GM12878 (cell line): ENCODE measurements around the gene RPS6KC1. TPM values are rescaled to one million over a fixed set of nuclear protein-coding genes. Genes with fewer than 3 reads are reported as not detected.

Experiments
- ATAC-seq: fragments of 200-7000 bp; cut with Tn5 transposase; 3 replicates; pipeline ENCODE4 v1.9.1; 2020; ENCODE audit warnings: mild to moderate bottlenecking, moderate library complexity
- BruUV-seq: library from RNA; stranded (reverse); fragments of 400-500 nt; replicated peaks from 2 replicates; lab custom pipeline; 2021; lab: Mats Ljungman, UMichigan
- CTCF ChIA-PET: fragments of 300-600 bp; sonication (Branson Sonifier 250); formaldehyde crosslinking; extraction: SDS; loops from one replicate; lab custom pipeline; 2021; ENCODE audit warnings: inconsistent platforms; lab: Yijun Ruan, JAX
- POLR2A ChIA-PET: fragments of 350-600 bp; formaldehyde crosslinking; extraction: SDS; loops from one replicate; lab custom pipeline; 2021; ENCODE audit warnings: inconsistent platforms; lab: Charles Lee
- RAD21 ChIA-PET: fragments of 300-600 bp; sonication (Branson Sonifier 250); formaldehyde crosslinking; loops from one replicate; lab custom pipeline; 2023; ENCODE audit warnings: antibody characterized with exemption; ENCODE audit not compliant: unreplicated experiment; lab: Charles Lee
- SMC1A ChIA-PET: fragments of 300-600 bp; sonication (Branson Sonifier 250); formaldehyde crosslinking; loops from one replicate; lab custom pipeline; 2023; ENCODE audit not compliant: unreplicated experiment, uncharacterized antibody; lab: Charles Lee
- DNase-seq: peaks from one replicate; pipeline ENCODE4 v3.0.0-alpha.2; 2011; ENCODE audit warnings: low read depth, low spot score
- FAIRE-seq: peaks from 3 replicates; lab custom pipeline; 2011; peaks lifted over from hg19 to GRCh38; lab: Jason Lieb, UNC
- H2AFZ ChIP-seq: 2 replicates; pipeline ENCODE4 v1.6.0; 2011; ENCODE audit warnings: low read depth, low read length, control low read depth; ENCODE audit not compliant: control insufficient read depth
- H3K27ac ChIP-seq: 2 replicates; pipeline ENCODE4 v1.5.1; 2011; ENCODE audit warnings: control low read depth; ENCODE audit not compliant: control insufficient read depth, insufficient read depth
- H3K27me3 ChIP-seq, 2 experiments: replicated peaks in 1 of 2; 2 replicates each; pipeline versions ENCODE4 v1.6.0 to v1.6.1; 2011; ENCODE audit warnings: low read length in 1 of 2; ENCODE audit not compliant: control insufficient read depth in 2 of 2, insufficient read depth in 2 of 2
- H3K36me3 ChIP-seq, 2 experiments: 2 replicates each; pipeline ENCODE4 v1.5.1; 2011; ENCODE audit warnings: low read length in 1 of 2; ENCODE audit not compliant: control insufficient read depth in 2 of 2, insufficient read depth in 2 of 2
- H3K4me1 ChIP-seq: 2 replicates; pipeline ENCODE4 v1.6.1; 2011; ENCODE audit warnings: mild to moderate bottlenecking, low read length, moderate library complexity, mixed read lengths; ENCODE audit not compliant: control insufficient read depth, insufficient read depth
- H3K4me2 ChIP-seq: 2 replicates; pipeline ENCODE4 v1.6.0; 2011; ENCODE audit warnings: control low read depth; ENCODE audit not compliant: control insufficient read depth, insufficient read depth
- H3K4me3 ChIP-seq: fragments of 200-600 bp; sonication (generic); 2 replicates; pipeline ENCODE4 v1.5.1; 2016
- H3K79me2 ChIP-seq: 2 replicates; pipeline ENCODE4 v1.6.0; 2011; ENCODE audit warnings: low read length; ENCODE audit not compliant: control insufficient read depth, insufficient read depth
- H3K9ac ChIP-seq: 2 replicates; pipeline ENCODE4 v1.8.0; 2011; ENCODE audit warnings: low read length, control low read depth, mixed read lengths; ENCODE audit not compliant: control insufficient read depth, insufficient read depth
- H3K9me3 ChIP-seq: replicated peaks from 3 replicates; pipeline ENCODE4 v1.5.1; 2011; ENCODE audit warnings: mild to moderate bottlenecking, low read length; ENCODE audit not compliant: control insufficient read depth, insufficient read depth
- H4K20me1 ChIP-seq: 2 replicates; pipeline ENCODE4 v1.6.0; 2011; ENCODE audit not compliant: control insufficient read depth, insufficient read depth
- ATF3 ChIP-seq: IDR thresholded peaks from 2 replicates; pipeline ENCODE4 v1.6.1; 2011; ENCODE audit warnings: low read depth, mild to moderate bottlenecking, low read length, moderate library complexity, borderline replicate concordance; ENCODE audit errors: extremely low read depth
- ATF7 ChIP-seq: fragments of 450-650 bp; IDR thresholded peaks from 2 replicates; pipeline ENCODE4 v1.6.1; 2016; ENCODE audit warnings: low read depth, mild to moderate bottlenecking
- CEBPZ ChIP-seq: fragments of 150-350 bp; IDR thresholded peaks from 2 replicates; pipeline ENCODE4 v1.6.1; 2016; ENCODE audit warnings: low read depth, low read length
- EGR1 ChIP-seq, 2 experiments: IDR thresholded peaks; 1 replicate in 1 of 2; 2 replicates in 1 of 2; pipeline ENCODE4 v1.6.1; 2011 to 2012; ENCODE audit warnings: low read depth in 2 of 2, low read length in 2 of 2, borderline replicate concordance in 1 of 2, mild to moderate bottlenecking in 1 of 2, moderate library complexity in 1 of 2
- EP300 ChIP-seq, 2 experiments: fragments of 150-350 bp in 1 of 2; IDR thresholded peaks; 2 replicates each; pipeline ENCODE4 v1.6.1; 2011 to 2012; ENCODE audit warnings: low read depth in 2 of 2, low read length in 2 of 2, borderline replicate concordance in 1 of 2, improper control_type of control experiment in 1 of 2, inconsistent platforms in 1 of 2; ENCODE audit not compliant: control insufficient read depth in 1 of 2
- MEF2A ChIP-seq: IDR thresholded peaks from 2 replicates; pipeline ENCODE4 v1.6.1; 2011; ENCODE audit warnings: low read depth, mild to moderate bottlenecking, low read length, moderate library complexity; ENCODE audit not compliant: insufficient read depth
- MXI1 ChIP-seq: fragments of 150-350 bp; IDR thresholded peaks from 2 replicates; pipeline ENCODE4 v1.6.1; 2011; ENCODE audit warnings: low read depth, mild to moderate bottlenecking, inconsistent platforms, low read length, improper control_type of control experiment
- NFYB ChIP-seq: IDR thresholded peaks from 2 replicates; pipeline ENCODE4 v1.6.1; 2011; ENCODE audit warnings: low read depth, mild to moderate bottlenecking, low read length, improper control_type of control experiment, moderate library complexity; ENCODE audit not compliant: insufficient read depth
- POU2F2 ChIP-seq: IDR thresholded peaks from 3 replicates; pipeline ENCODE4 v1.6.1; 2011; ENCODE audit warnings: low read depth, mild to moderate bottlenecking, low read length, borderline replicate concordance
- STAT3 ChIP-seq: IDR thresholded peaks from 2 replicates; pipeline ENCODE4 v1.6.1; 2011; ENCODE audit warnings: low read depth, low read length, improper control_type of control experiment
- TCF12 ChIP-seq: IDR thresholded peaks from 2 replicates; pipeline ENCODE4 v1.6.1; 2011; ENCODE audit warnings: low read depth, mild to moderate bottlenecking, low read length
- WGBS: methylation state at CpG from one replicate; pipeline ENCODE4 v1.1.6; 2016; ENCODE audit warnings: low lambda C conversion rate; ENCODE audit not compliant: insufficient replicate concordance, insufficient coverage; ENCODE audit errors: missing lambda C conversion rate; 5-methylcytosine and 5-hydroxymethylcytosine counted together
- in situ Hi-C: fragments of 300-500 bp; cut with MboI; formaldehyde crosslinking; loops from 9 replicates; pipeline ENCODE4 v1.14.3; 2018; ENCODE audit warnings: mixed read lengths
- intact Hi-C: fragments of 100-400 bp; cut with micrococcal nuclease; formaldehyde crosslinking; loops from one replicate; pipeline ENCODE4 v1.14.2; 2022; ENCODE audit not compliant: unreplicated experiment
- polyA plus RNA-seq, 11 experiments: library from polyadenylated mRNA; depleted of rRNA in 4 of 11; unstranded in 6 of 11; stranded (reverse) in 5 of 11; fragments of >200 nt; fragmentation: Nextera tagmentation in 4 of 11; fragmentation: Illumina TruSeq in 1 of 11; extraction: Ambion mirVana in 4 of 11; extraction: Trizol in 1 of 11; gene quantifications; 1 replicate in 1 of 11; 2 replicates in 10 of 11; pipeline versions ENCODE4 v1.2.1 to v1.2.3, GENCODE V29; 2011 to 2016; ENCODE audit warnings: inconsistent platforms in 2 of 11, missing spikeins in 2 of 11, low read depth in 1 of 11
- total RNA-seq, 4 experiments: library from RNA; depleted of rRNA in 3 of 4; stranded (reverse); fragments of >200 nt in 3 of 4; fragmentation: Illumina TruSeq in 1 of 4; extraction: Trizol in 1 of 4; gene quantifications; 2 replicates each; pipeline versions ENCODE4 v1.2.1 to v1.2.3, GENCODE V29; 2013 to 2021
- TF ChIP-seq, protein P1 (sequence below): IDR thresholded peaks from 2 replicates; pipeline ENCODE4 v1.6.1; 2012; ENCODE audit warnings: low read depth, low read length, improper control_type of control experiment
- TF ChIP-seq, protein P2 (sequence below): IDR thresholded peaks from 2 replicates; pipeline ENCODE4 v1.6.1; 2012; ENCODE audit warnings: low read depth, low read length, improper control_type of control experiment

RPS6KC1 gene
- total and polyA plus RNA-seq, 10 of the 15 experiments (the other 5 are each of a cell fraction or from before 2014, with no cell fraction given): 2.9 to 17.3 (median 12.2) TPM

- TF ChIP-seq EGR1 (IDR thresholded peaks at IDR 0.05; ENCODE audit: borderline replicate concordance in 1 of 2, low read depth in 2 of 2, low read length in 2 of 2) (no peak), MEF2A (no peak), TCF12 (no peak), ATF7 (no peak), STAT3 (no peak), POU2F2 (no peak), NFYB (no peak), CEBPZ (no peak), EP300 (IDR thresholded peaks at IDR 0.05; ENCODE audit: borderline replicate concordance in 1 of 2, control insufficient read depth in 1 of 2, low read depth in 2 of 2, low read length in 2 of 2) (no peak), MXI1 (no peak), ATF3 (no peak)
- TF ChIP-seq, protein P1, sequence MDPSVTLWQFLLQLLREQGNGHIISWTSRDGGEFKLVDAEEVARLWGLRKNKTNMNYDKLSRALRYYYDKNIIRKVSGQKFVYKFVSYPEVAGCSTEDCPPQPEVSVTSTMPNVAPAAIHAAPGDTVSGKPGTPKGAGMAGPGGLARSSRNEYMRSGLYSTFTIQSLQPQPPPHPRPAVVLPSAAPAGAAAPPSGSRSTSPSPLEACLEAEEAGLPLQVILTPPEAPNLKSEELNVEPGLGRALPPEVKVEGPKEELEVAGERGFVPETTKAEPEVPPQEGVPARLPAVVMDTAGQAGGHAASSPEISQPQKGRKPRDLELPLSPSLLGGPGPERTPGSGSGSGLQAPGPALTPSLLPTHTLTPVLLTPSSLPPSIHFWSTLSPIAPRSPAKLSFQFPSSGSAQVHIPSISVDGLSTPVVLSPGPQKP: no peak
- TF ChIP-seq, protein P2, sequence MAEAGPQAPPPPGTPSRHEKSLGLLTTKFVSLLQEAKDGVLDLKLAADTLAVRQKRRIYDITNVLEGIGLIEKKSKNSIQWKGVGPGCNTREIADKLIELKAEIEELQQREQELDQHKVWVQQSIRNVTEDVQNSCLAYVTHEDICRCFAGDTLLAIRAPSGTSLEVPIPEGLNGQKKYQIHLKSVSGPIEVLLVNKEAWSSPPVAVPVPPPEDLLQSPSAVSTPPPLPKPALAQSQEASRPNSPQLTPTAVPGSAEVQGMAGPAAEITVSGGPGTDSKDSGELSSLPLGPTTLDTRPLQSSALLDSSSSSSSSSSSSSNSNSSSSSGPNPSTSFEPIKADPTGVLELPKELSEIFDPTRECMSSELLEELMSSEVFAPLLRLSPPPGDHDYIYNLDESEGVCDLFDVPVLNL: no peak
- SMC1A ChIA-PET: interaction anchor here (1.6 to 1.7 kb wide), 2 partner anchors 8 to 11 kb away, joined by 5 to 6 read pairs; no protein-coding TSS in a partner anchor
- 46% methylated on average over 3 of the region's 3 CpGs for WGBS
- RAD21 ChIA-PET: interaction anchor here (1.3 kb wide), 1 partner anchor 12 kb away, joined by 3 read pairs; no protein-coding TSS in a partner anchor
- no peak for DNase-seq
- Histone ChIP-seq H3K36me3 (peaks cover 0 to 2% of the 10 kb centered on the region in 2 experiments; a peak in 2 of 4 replicates), H3K4me1 (no peaks in the 10 kb centered on the region), H3K27me3 (no peaks in the 10 kb centered on the region), H3K4me3 (no peak overlapping the region), H3K4me2 (no peak overlapping the region), H3K27ac (no peak overlapping the region), H4K20me1 (no peaks in the 10 kb centered on the region), H3K9me3 (no peaks in the 10 kb centered on the region), H3K9ac (no peak overlapping the region), H3K79me2 (no peaks in the 10 kb centered on the region), H2AFZ (no peak overlapping the region)
- no peak for FAIRE-seq
- no TSS peak for BruUV-seq
- no peak for ATAC-seq
- in situ Hi-C loops: no loop called here
- intact Hi-C loops: no loop called here
- POLR2A ChIA-PET: no interaction called here
- CTCF ChIA-PET: no interaction called here
Observed at GRCh38 chr1:213083112-213083445, 32.0 kb downstream of the RPS6KC1 start.
